ENCODE data around the gene PYGB.

Gene PYGB

GRCh38 chr20:25216199-25216945, 31.5 kb upstream of the PYGB start:
- DNase-seq (ENCODE audit: low read depth in 2 of 2): no peak

- no peak for DNase-seq (ENCODE audit: low read depth in 2 of 2)
Observed at GRCh38 chr20:25217161-25218108, 30.4 kb upstream of the PYGB start.

GRCh38 chr20:25218109-25218486, 29.8 kb upstream of the PYGB start:
- DNase-seq (ENCODE audit: low read depth in 2 of 2): no peak

GRCh38 chr20:25218492-25218891, 29.4 kb upstream of the PYGB start:
- no peak for DNase-seq (ENCODE audit: low read depth in 2 of 2)

- no peak for DNase-seq (ENCODE audit: low read depth in 2 of 2)
Observed at GRCh38 chr20:25219365-25219764, 28.5 kb upstream of the PYGB start.

GRCh38 chr20:25220021-25220730, 27.7 kb upstream of the PYGB start:
- DNase-seq (ENCODE audit: low read depth in 2 of 2): no peak

- DNase-seq (ENCODE audit: low read depth in 2 of 2): no peak
Observed at GRCh38 chr20:25220810-25221591, 26.9 kb upstream of the PYGB start.

- DNase-seq (ENCODE audit: low read depth in 2 of 2): no peak
Observed at GRCh38 chr20:25221592-25222460, 26.1 kb upstream of the PYGB start.

- DNase-seq (ENCODE audit: low read depth in 2 of 2): no peak
Observed at GRCh38 chr20:25222461-25223178, 25.3 kb upstream of the PYGB start.

GRCh38 chr20:25223179-25223661, 24.7 kb upstream of the PYGB start:
- DNase-seq (ENCODE audit: low read depth in 2 of 2): no peak

- no peak for DNase-seq (ENCODE audit: low read depth in 2 of 2)
Observed at GRCh38 chr20:25223765-25224720, 23.8 kb upstream of the PYGB start.

- DNase-seq (ENCODE audit: low read depth in 2 of 2): no peak
Observed at GRCh38 chr20:25224941-25225340, 22.9 kb upstream of the PYGB start.

- DNase-seq (ENCODE audit: low read depth in 2 of 2): no peak
Observed at GRCh38 chr20:25225642-25226432, 22.0 kb upstream of the PYGB start.

GRCh38 chr20:25226433-25227316, 21.2 kb upstream of the PYGB start:
- DNase-seq (ENCODE audit: low read depth in 2 of 2): no peak

GRCh38 chr20:25227317-25227831, 20.5 kb upstream of the PYGB start:
- DNase-seq (ENCODE audit: low read depth in 2 of 2): no peak

- DNase-seq (ENCODE audit: low read depth in 2 of 2): no peak
Observed at GRCh38 chr20:25229486-25230165, 18.3 kb upstream of the PYGB start.
